ENCODE data around the gene ZBED5.

ZBED5 gene

GRCh38 chr11:10865837-10866270, 8.0 kb upstream of the ZBED5 start:
- no peak overlapping the region for H3K4me3 ChIP-seq (ENCODE audit: low read length)
- no peak for DNase-seq (ENCODE audit: low read depth)
- TF ChIP-seq CTCF (IDR thresholded peaks at IDR 0.05; ENCODE audit: insufficient read depth, low read depth, low read length, missing control alignments), result no peak

GRCh38 chr11:10864688-10865087, 6.8 kb upstream of the ZBED5 start:
- TF ChIP-seq CTCF (IDR thresholded peaks at IDR 0.05; ENCODE audit: insufficient read depth, low read depth, low read length, missing control alignments), result no peak
- DNase-seq (ENCODE audit: low read depth), result no peak
- no peak overlapping the region for H3K4me3 ChIP-seq (ENCODE audit: low read length)

- TF ChIP-seq CTCF (IDR thresholded peaks at IDR 0.05; ENCODE audit: insufficient read depth, low read depth, low read length, missing control alignments), result no peak
- H3K4me3 ChIP-seq (ENCODE audit: low read length), result no peak overlapping the region
- DNase-seq (ENCODE audit: low read depth), result no peak
Measured at GRCh38 chr11:10862446-10862845, 4.6 kb upstream of the ZBED5 start.

- no peak for TF ChIP-seq CTCF (IDR thresholded peaks at IDR 0.05; ENCODE audit: insufficient read depth, low read depth, low read length, missing control alignments)
Measured at GRCh38 chr11:10861799-10862198, 3.9 kb upstream of the ZBED5 start.

GRCh38 chr11:10861047-10861446, 3.2 kb upstream of the ZBED5 start:
- TF ChIP-seq CTCF (IDR thresholded peaks at IDR 0.05; ENCODE audit: insufficient read depth, low read depth, low read length, missing control alignments), result no peak
- no peak overlapping the region for H3K4me3 ChIP-seq (ENCODE audit: low read length)
- DNase-seq (ENCODE audit: low read depth), result no peak

More at GRCh38 chr11:10861799-10862198, 3.9 kb upstream of the ZBED5 start:
- no peak overlapping the region for H3K4me3 ChIP-seq (ENCODE audit: low read length)
- no peak for DNase-seq (ENCODE audit: low read depth)

GRCh38 chr11:10858439-10859325, 829 bp upstream of the ZBED5 start:
- DNase-seq (ENCODE audit: low read depth), result peak; percentile 57
- H3K4me3 ChIP-seq (ENCODE audit: low read length), result peak overlapping the region; percentile 96
- no peak for TF ChIP-seq CTCF (IDR thresholded peaks at IDR 0.05; ENCODE audit: insufficient read depth, low read depth, low read length, missing control alignments)

GRCh38 chr11:10857459-10857708, 469 bp downstream of the ZBED5 start:
- H3K4me3 ChIP-seq (ENCODE audit: low read length), result peak overlapping the region; percentile 96
- no peak for TF ChIP-seq CTCF (IDR thresholded peaks at IDR 0.05; ENCODE audit: insufficient read depth, low read depth, low read length, missing control alignments)
- no peak for DNase-seq (ENCODE audit: low read depth)

Measured in epithelial cell of esophagus (primary cell).